Gastroesophageal sphincter (tissue), 4 donors: Measurements from ENCODE around the gene DNAJC25. TPM values are rescaled to one million over a fixed set of nuclear protein-coding genes. Genes with fewer than 3 reads are reported as not detected.
A peak's percentile ranks its signal among the peaks of the same experiment; 100 is the strongest.

Source experiments
- ATAC-seq: fragments of 150-250 bp; one replicate; pipeline ENCODE4 v1.9.1; 2016; ENCODE audit warnings: mild to moderate bottlenecking, moderate library complexity
- H3K27ac ChIP-seq, 4 donors: fragments of 200-600 bp; sonication (generic) in 3 of 4; 1 replicate in 3 of 4; 2 replicates in 1 of 4; pipeline ENCODE4 v1.5.1; 2016 to 2019
- H3K27me3 ChIP-seq: fragments of 200-600 bp; sonication (generic); one replicate; pipeline ENCODE4 v1.5.1; 2019
- H3K36me3 ChIP-seq, 2 donors: fragments of 200-600 bp; sonication (generic); one replicate each; pipeline ENCODE4 v1.5.1; 2019; ENCODE audit warnings: control low read depth in 1 of 2
- H3K4me1 ChIP-seq, 3 donors: fragments of 200-600 bp; sonication (generic); 1 replicate in 2 of 3; 2 replicates in 1 of 3; pipeline ENCODE4 v1.5.1; 2016 to 2019; ENCODE audit warnings: control low read depth in 2 of 3
- H3K4me3 ChIP-seq, 2 donors: fragments of 200-600 bp; sonication (generic); one replicate each; pipeline ENCODE4 v1.5.1; 2019; ENCODE audit warnings: mild to moderate bottlenecking in 1 of 2, moderate library complexity in 1 of 2
- H3K9me3 ChIP-seq, 3 donors: fragments of 200-600 bp; sonication (generic); one replicate each; pipeline ENCODE4 v1.5.1; 2017 to 2019; ENCODE audit warnings: control low read depth in 2 of 3
- CTCF ChIP-seq, 4 experiments: fragments of 200-600 bp in 2 of 4; fragments of 450-650 bp in 2 of 4; sonication (generic) in 1 of 4; IDR thresholded peaks; one replicate each; pipeline ENCODE4 v1.5.1; 2017 to 2019; ENCODE audit warnings: antibody characterized with exemption in 4 of 4, mild to moderate bottlenecking in 2 of 4, moderate library complexity in 2 of 4
- EP300 ChIP-seq: sonication (generic); formaldehyde crosslinking; IDR thresholded peaks from one replicate; pipeline ENCODE4 v1.6.1; 2017; ENCODE audit warnings: antibody characterized with exemption, mild to moderate bottlenecking
- POLR2A ChIP-seq, 2 donors: fragments of 450-650 bp; IDR thresholded peaks; one replicate each; pipeline ENCODE4 v1.6.1; 2017; ENCODE audit warnings: antibody characterized with exemption in 2 of 2, mild to moderate bottlenecking in 2 of 2, moderate library complexity in 1 of 2
- POLR2AphosphoS5 ChIP-seq: sonication (generic); formaldehyde crosslinking; IDR thresholded peaks from one replicate; pipeline ENCODE4 v1.6.1; 2017; ENCODE audit warnings: antibody characterized with exemption
- WGBS, 2 donors: methylation state at CpG; one replicate each; pipeline ENCODE4 v1.1.5; 2018; ENCODE audit warnings: low coverage in 1 of 2; 5-methylcytosine and 5-hydroxymethylcytosine counted together
- total RNA-seq, 4 donors: library from RNA; depleted of rRNA; stranded (reverse); fragments of >200 nt; gene quantifications; one replicate each; pipeline ENCODE4 v1.1.0, GENCODE V29; 2016

Gene DNAJC25
- total RNA-seq, 4 donors from 2014 or later: 7.9 to 9.9 (median 9.2) TPM

- Histone ChIP-seq H3K9me3 (no peaks in the 10 kb centered on the region), H3K27ac (no peak overlapping the region), H3K4me3 (no peak overlapping the region), H3K4me1 (peaks cover 4 to 13% (median 5%) of the 10 kb centered on the region in 3 donors), H3K36me3 (no peaks in the 10 kb centered on the region), H3K27me3 (no peaks in the 10 kb centered on the region)
- 54 to 77% methylated on average over 4 of the region's 7 CpGs for WGBS, 2 donors
- ATAC-seq: no peak
- TF ChIP-seq CTCF (IDR thresholded peaks at IDR 0.05) (no peak), EP300 (no peak), POLR2AphosphoS5 (no peak), POLR2A (IDR thresholded peaks at IDR 0.05) (no peak)
These were observed 3.7 kb upstream of the DNAJC25 start for GRCh38 chr9:111627260-111627963.

- 88 to 90% methylated on average over 5 to 7 of the region's 7 CpGs for WGBS, 2 donors
- Histone ChIP-seq H3K27ac (no peak overlapping the region), H3K9me3 (no peaks in the 10 kb centered on the region), H3K4me3 (no peak overlapping the region), H3K4me1 (peaks cover 9 to 23% (median 10%) of the 10 kb centered on the region in 3 donors), H3K27me3 (no peaks in the 10 kb centered on the region), H3K36me3 (no peaks in the 10 kb centered on the region)
- no peak for TF ChIP-seq EP300
- TF ChIP-seq POLR2AphosphoS5: no peak
- TF ChIP-seq POLR2A (IDR thresholded peaks at IDR 0.05): no peak
- no peak for TF ChIP-seq CTCF (IDR thresholded peaks at IDR 0.05)
- ATAC-seq: no peak
These were observed 2.7 kb upstream of the DNAJC25 start for GRCh38 chr9:111628411-111628810.

- TF ChIP-seq CTCF (IDR thresholded peaks at IDR 0.05) (no peak), POLR2AphosphoS5 (no peak), POLR2A (IDR thresholded peaks at IDR 0.05) (no peak), EP300 (no peak)
- Histone ChIP-seq H3K4me1 (peaks cover 9 to 32% (median 10%) of the 10 kb centered on the region in 3 donors), H3K27me3 (no peaks in the 10 kb centered on the region), H3K4me3 (peak overlapping the region; percentile 75 to 97), H3K27ac (peak overlapping the region in 3 of 4 donors; percentile 90 to 95 (median 93)), H3K36me3 (no peaks in the 10 kb centered on the region), H3K9me3 (no peaks in the 10 kb centered on the region)
- WGBS, 2 donors: 5 to 12% methylated on average over 16 to 17 of the region's 17 CpGs
- peak; percentile 15 for ATAC-seq
These were observed 761 bp upstream of the DNAJC25 start for GRCh38 chr9:111630182-111630963.

GRCh38 chr9:111630964-111631213, 245 bp upstream of the DNAJC25 start:
- Histone ChIP-seq H3K27me3 (no peaks in the 10 kb centered on the region), H3K36me3 (no peaks in the 10 kb centered on the region), H3K4me1 (peaks cover 9 to 32% (median 10%) of the 10 kb centered on the region in 3 donors), H3K4me3 (peak overlapping the region; percentile 75 to 97), H3K9me3 (no peaks in the 10 kb centered on the region), H3K27ac (peak overlapping the region in 3 of 4 donors; percentile 90 to 95 (median 93))
- TF ChIP-seq POLR2A (IDR thresholded peaks at IDR 0.05) (no peak), POLR2AphosphoS5 (no peak), CTCF (IDR thresholded peaks at IDR 0.05) (no peak), EP300 (no peak)
- ATAC-seq: no peak
- WGBS, 2 donors: 0% methylated on average over 2 of the region's 14 CpGs; no CpG with 5 or more reads in 1 of the 2 donors
